HG02973 (cell line): Measurements from ENCODE around the gene MTIF3.

Source experiments
- ATAC-seq: cut with Tn5 transposase; IDR thresholded peaks from one replicate; pipeline ENCODE4 v1.9.1; 2021; ENCODE audit warnings: moderate library complexity; ENCODE audit not compliant: unreplicated experiment

The MTIF3 gene, protein sequence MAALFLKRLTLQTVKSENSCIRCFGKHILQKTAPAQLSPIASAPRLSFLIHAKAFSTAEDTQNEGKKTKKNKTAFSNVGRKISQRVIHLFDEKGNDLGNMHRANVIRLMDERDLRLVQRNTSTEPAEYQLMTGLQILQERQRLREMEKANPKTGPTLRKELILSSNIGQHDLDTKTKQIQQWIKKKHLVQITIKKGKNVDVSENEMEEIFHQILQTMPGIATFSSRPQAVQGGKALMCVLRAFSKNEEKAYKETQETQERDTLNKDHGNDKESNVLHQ

GRCh38 chr13:27449936-27450828 lies at the start of gene MTIF3:
MTIF3 (minus strand) TSS chr13:27450564; CDS start chr13:27440448, 10,116 bp downstream.
- ATAC-seq = peak; percentile 79

- ATAC-seq = no peak
Observed at GRCh38 chr13:27497563-27498230, 47.3 kb upstream of the MTIF3 start.

GRCh38 chr13:27496536-27497273 lies 46.3 kb upstream of the MTIF3 start:
- ATAC-seq = no peak

GRCh38 chr13:27496006-27496405 lies 45.6 kb upstream of the MTIF3 start:
- ATAC-seq = no peak

GRCh38 chr13:27495551-27495950 lies 45.2 kb upstream of the MTIF3 start:
- no peak for ATAC-seq

GRCh38 chr13:27493981-27494380 lies 43.6 kb upstream of the MTIF3 start:
- no peak for ATAC-seq

- no peak for ATAC-seq
Observed at GRCh38 chr13:27489456-27489855, 39.1 kb upstream of the MTIF3 start.

DNA sequence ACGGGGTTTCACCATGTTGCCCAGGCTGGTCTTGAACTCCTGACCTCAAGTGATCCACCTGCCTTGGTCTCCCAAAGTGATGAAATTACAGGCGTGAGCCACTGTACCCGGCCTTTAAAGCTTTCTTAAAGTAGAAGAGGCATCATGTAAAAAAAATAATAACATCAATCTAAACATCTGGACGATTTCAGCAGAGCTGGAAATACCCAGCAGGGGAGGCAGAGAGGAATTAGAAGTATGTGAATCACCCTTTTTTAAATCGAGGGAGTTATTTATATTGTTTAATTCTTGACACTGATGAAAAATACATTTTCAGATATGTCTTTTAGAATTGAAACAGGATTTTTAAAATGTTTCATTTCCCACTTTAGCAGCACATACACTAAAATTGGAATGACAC lies 37.4 kb upstream of the MTIF3 start:
- no peak for ATAC-seq

DNA sequence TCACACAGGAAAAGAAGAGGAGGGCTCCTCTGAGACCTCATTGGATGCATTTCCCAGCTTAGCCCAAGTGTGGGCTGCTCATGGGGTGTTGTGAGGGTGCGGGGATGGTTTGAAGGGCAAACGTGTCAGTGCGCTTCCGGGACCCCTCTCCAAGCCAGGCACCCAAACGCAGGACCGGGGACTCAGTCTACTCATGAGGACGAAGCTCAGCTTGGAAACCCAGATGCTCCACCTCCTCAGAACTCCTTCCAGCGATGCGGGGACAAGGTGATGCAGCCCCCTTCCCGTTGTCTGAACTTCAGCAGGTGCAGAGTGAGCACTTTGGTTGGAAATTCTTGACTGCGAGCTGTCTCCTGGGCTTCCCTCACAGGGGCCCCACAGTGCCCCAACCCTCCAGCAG lies 33.1 kb upstream of the MTIF3 start:
- ATAC-seq = no peak

DNA sequence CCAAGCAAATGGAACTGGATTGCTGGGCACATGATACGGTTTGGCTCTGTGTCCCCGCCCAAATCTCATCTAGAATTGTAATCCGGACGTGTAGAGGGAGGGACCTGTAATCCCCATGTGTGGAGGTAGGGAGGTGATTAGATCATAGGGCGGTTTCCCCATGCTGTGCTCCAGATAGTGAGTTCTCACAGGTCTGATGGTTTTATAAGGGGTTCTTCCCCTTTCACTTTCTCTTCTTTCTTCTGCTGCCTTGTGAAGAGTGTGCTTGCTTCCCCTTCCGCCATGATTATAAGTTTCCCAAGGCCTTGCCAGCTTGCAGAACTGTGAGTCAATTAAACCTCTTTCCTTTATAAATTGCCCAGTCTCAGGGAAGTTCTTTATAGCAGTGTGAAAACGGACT lies 32.6 kb upstream of the MTIF3 start:
- peak; percentile 94 for ATAC-seq

GRCh38 chr13:27481766-27482165 lies 31.4 kb upstream of the MTIF3 start:
- no peak for ATAC-seq

- ATAC-seq = peak; percentile 77
Observed at GRCh38 chr13:27476943-27477703, 26.8 kb upstream of the MTIF3 start.

- no peak for ATAC-seq
Observed at GRCh38 chr13:27474751-27475268, 24.4 kb upstream of the MTIF3 start.

DNA sequence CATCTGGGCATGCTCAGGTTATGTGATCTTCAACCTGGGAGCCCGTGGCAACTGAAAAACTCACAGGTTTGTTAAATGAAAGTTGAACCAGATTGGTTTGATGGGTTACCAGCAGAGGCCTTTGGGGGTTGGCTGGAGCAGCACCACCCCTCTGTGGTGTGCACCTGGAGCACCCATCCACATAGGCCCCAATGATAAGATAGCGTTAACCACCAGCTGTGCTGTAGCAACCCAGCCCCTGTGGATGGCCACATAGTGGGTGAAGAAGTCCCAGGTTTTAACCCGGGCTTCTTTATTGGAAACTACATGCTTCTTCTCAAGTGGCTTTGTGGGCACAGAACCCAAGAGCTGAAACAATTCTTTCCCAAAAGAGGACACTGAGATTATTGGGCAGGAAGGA lies 22.6 kb upstream of the MTIF3 start:
- no peak for ATAC-seq

DNA sequence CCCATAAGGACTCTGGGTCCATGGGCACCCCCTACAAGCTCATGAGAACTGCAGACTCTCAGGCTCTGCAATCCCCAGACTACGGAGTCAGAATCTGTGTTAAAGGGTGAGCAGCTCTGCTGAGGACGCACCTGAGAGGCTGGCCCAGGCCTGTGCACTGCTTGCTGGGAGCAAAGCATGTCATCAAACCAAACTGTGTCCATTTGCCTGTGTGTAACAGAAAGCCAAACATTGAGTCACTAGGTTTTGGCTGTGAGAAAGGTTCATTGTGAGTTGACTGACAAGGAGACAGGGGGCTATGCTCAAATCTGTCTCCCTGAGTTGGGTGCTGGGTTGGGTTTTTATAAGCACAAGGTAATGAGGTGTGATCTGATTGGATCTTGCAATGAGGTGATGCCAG lies 22.1 kb upstream of the MTIF3 start:
- ATAC-seq = no peak

DNA sequence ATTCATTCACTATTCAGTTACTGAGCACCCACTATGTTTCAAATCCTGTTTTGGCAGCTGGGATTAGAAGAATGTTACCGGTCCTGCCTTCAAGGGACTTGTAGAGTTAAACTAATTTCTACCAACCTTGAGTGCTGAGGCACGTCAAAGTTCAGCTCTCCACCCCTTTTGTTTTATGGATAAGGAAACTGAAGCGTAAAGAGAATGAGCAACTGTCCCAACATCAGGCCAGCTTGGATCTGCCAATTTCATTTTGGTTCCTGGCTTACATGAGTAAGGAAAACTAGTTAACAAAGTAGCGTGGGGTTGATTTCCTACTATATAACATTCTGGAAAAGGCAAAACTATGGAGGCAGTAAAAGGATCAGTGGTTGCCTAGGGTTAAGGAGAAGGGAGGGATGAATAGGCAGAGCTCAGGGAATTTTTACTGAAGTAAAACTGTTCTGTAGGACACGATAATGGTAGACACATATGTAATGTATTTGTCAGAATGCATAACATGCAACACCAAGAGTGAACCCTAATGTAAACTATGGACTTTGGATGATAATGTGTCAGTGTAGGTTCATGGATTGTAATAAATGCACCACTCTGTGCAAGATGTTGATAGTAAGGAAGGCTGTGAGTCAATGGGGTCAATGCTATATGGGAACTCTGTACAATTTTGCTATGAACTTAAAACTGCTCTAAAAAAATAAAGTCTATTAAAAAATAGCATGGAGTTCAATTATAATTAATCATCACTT lies 19.9 kb upstream of the MTIF3 start:
- no peak for ATAC-seq

- no peak for ATAC-seq
Observed at GRCh38 chr13:27466513-27466912, 16.1 kb upstream of the MTIF3 start.

- no peak for ATAC-seq
Observed at GRCh38 chr13:27465611-27466010, 15.2 kb upstream of the MTIF3 start.

GRCh38 chr13:27463500-27463899 lies 13.1 kb upstream of the MTIF3 start:
- no peak for ATAC-seq
